ENCODE measurements around the gene MNX1.

The MNX1 gene

GRCh38 chr7:157010588-157011332, at the start of gene MNX1:
TSS of gene MNX1 (minus strand) at chr7:157010663. CDS start at chr7:157010350, 313 bp downstream.
- peak; percentile 86 for DNase-seq

- DNase-seq = no peak
These were observed 49.1 kb upstream of the MNX1 start for GRCh38 chr7:157059534-157059933.

- DNase-seq = no peak
These were observed 48.2 kb upstream of the MNX1 start for GRCh38 chr7:157058701-157059100.

- peak; percentile 14 for DNase-seq
These were observed 47.6 kb upstream of the MNX1 start for GRCh38 chr7:157058068-157058467.

- no peak for DNase-seq
These were observed 46.8 kb upstream of the MNX1 start for GRCh38 chr7:157056957-157057902.

- no peak for DNase-seq
These were observed 45.8 kb upstream of the MNX1 start for GRCh38 chr7:157056246-157056645.

- no peak for DNase-seq
These were observed 44.5 kb upstream of the MNX1 start for GRCh38 chr7:157054927-157055326.

GRCh38 chr7:157053118-157053517, 42.7 kb upstream of the MNX1 start:
- DNase-seq = no peak

GRCh38 chr7:157047148-157047547, 36.7 kb upstream of the MNX1 start:
- no peak for DNase-seq

- no peak for DNase-seq
These were observed 36.2 kb upstream of the MNX1 start for GRCh38 chr7:157046681-157047080.

- no peak for DNase-seq
These were observed 34.6 kb upstream of the MNX1 start for GRCh38 chr7:157044943-157045660.

- no peak for DNase-seq
These were observed 33.8 kb upstream of the MNX1 start for GRCh38 chr7:157044147-157044687.

- DNase-seq = no peak
These were observed 33.3 kb upstream of the MNX1 start for GRCh38 chr7:157043745-157044144.

- DNase-seq = no peak
These were observed 31.2 kb upstream of the MNX1 start for GRCh38 chr7:157041514-157042277.

- no peak for DNase-seq
These were observed 30.5 kb upstream of the MNX1 start for GRCh38 chr7:157041004-157041403.

- no peak for DNase-seq
These were observed 27.2 kb upstream of the MNX1 start for GRCh38 chr7:157037635-157038034.

GRCh38 chr7:157037028-157037427, 26.6 kb upstream of the MNX1 start:
- DNase-seq = no peak

GRCh38 chr7:157035979-157036378, 25.5 kb upstream of the MNX1 start:
- DNase-seq = no peak

GRCh38 chr7:157035302-157035701, 24.8 kb upstream of the MNX1 start:
- no peak for DNase-seq

GRCh38 chr7:157033483-157034473, 23.3 kb upstream of the MNX1 start:
- no peak for DNase-seq
